Transverse colon (tissue), 4 donors: ENCODE results near the gene PPFIA1.

ENCODE experiments used
- EP300 ChIP-seq: sonication (generic); formaldehyde crosslinking; IDR thresholded peaks from one replicate; pipeline ENCODE4 v1.6.1; 2017; ENCODE audit warnings: antibody characterized with exemption, low read depth
- POLR2A ChIP-seq: fragments of 450-650 bp; IDR thresholded peaks from one replicate; pipeline ENCODE4 v1.6.1; 2016; ENCODE audit warnings: antibody characterized with exemption, mild to moderate bottlenecking, moderate library complexity
- POLR2AphosphoS5 ChIP-seq, 3 donors: sonication (generic); formaldehyde crosslinking; IDR thresholded peaks; one replicate each; pipeline ENCODE4 v1.6.1; 2016; ENCODE audit warnings: antibody characterized with exemption in 3 of 3
- TF ChIP-seq, protein P1 (sequence below), 5 experiments: fragments of 200-600 bp in 3 of 5; fragments of 450-650 bp in 2 of 5; sonication (generic) in 3 of 5; IDR thresholded peaks; 1 replicate in 2 of 5; 2 replicates in 3 of 5; pipeline ENCODE4 v1.5.1; 2016 to 2017; ENCODE audit warnings: antibody characterized with exemption in 5 of 5, inconsistent platforms in 3 of 5, mild to moderate bottlenecking in 2 of 5, moderate library complexity in 1 of 5

- TF ChIP-seq, protein P1, sequence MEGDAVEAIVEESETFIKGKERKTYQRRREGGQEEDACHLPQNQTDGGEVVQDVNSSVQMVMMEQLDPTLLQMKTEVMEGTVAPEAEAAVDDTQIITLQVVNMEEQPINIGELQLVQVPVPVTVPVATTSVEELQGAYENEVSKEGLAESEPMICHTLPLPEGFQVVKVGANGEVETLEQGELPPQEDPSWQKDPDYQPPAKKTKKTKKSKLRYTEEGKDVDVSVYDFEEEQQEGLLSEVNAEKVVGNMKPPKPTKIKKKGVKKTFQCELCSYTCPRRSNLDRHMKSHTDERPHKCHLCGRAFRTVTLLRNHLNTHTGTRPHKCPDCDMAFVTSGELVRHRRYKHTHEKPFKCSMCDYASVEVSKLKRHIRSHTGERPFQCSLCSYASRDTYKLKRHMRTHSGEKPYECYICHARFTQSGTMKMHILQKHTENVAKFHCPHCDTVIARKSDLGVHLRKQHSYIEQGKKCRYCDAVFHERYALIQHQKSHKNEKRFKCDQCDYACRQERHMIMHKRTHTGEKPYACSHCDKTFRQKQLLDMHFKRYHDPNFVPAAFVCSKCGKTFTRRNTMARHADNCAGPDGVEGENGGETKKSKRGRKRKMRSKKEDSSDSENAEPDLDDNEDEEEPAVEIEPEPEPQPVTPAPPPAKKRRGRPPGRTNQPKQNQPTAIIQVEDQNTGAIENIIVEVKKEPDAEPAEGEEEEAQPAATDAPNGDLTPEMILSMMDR (IDR thresholded peaks at IDR 0.05) = no peak
- no peak for TF ChIP-seq POLR2AphosphoS5 (IDR thresholded peaks at IDR 0.05)
- TF ChIP-seq POLR2A = no peak
- no peak for TF ChIP-seq EP300
Measured at GRCh38 chr11:70352100-70352499, 81.6 kb downstream of the PPFIA1 start.
